Measurements from ENCODE around the gene ACBD4. TPM values are rescaled to one million over a fixed set of nuclear protein-coding genes. Genes with fewer than 3 reads are reported as not detected.

The ACBD4 gene
- total and polyA plus RNA-seq, 2 of the 13 experiments (the other 11 are each of a cell fraction or from before 2014, with no cell fraction given): 16.1 to 26.9 TPM

- TF ChIP-seq NFAT5 (CRISPR knock-in tag; IDR thresholded peaks at IDR 0.05) (no peak), ZNF784 (CRISPR knock-in tag; IDR thresholded peaks at IDR 0.05; ENCODE audit: borderline replicate concordance) (no peak), SIX1 (CRISPR knock-in tag; IDR thresholded peaks at IDR 0.05; ENCODE audit: borderline replicate concordance) (0 out of 2 replicates have a peak, but pooled peaks have one; percentile 22), ZNF552 (CRISPR knock-in tag; IDR thresholded peaks at IDR 0.05; ENCODE audit: borderline replicate concordance) (no peak), ZNF292 (CRISPR knock-in tag; IDR thresholded peaks at IDR 0.05; ENCODE audit: borderline replicate concordance, low read depth) (peak; percentile 84; the same call in 1 of the 2 replicates), IKZF4 (CRISPR knock-in tag; IDR thresholded peaks at IDR 0.05; ENCODE audit: borderline replicate concordance, low read depth, not compliant biosample characterization) (no peak), ATF1 (CRISPR knock-in tag; IDR thresholded peaks at IDR 0.05) (no peak), ZNF282 (IDR thresholded peaks at IDR 0.05; ENCODE audit: partially characterized antibody) (no peak), STAG1 (CRISPR knock-in tag; IDR thresholded peaks at IDR 0.05) (no peak; the same call in 1 of the 2 replicates), MIER3 (CRISPR knock-in tag; IDR thresholded peaks at IDR 0.05; ENCODE audit: borderline replicate concordance) (no peak), ATF7-NPFF (CRISPR knock-in tag; IDR thresholded peaks at IDR 0.05; ENCODE audit: low read depth) (no peak), ZNF501 (CRISPR knock-in tag; IDR thresholded peaks at IDR 0.05) (peak; percentile 88), PHF21A (CRISPR knock-in tag; IDR thresholded peaks at IDR 0.05) (peak; percentile 95), SIN3B (IDR thresholded peaks at IDR 0.05; ENCODE audit: low read length) (no peak), POLR2A (IDR thresholded peaks at IDR 0.05; ENCODE audit: insufficient read depth in 1 of 2, low read depth in 2 of 2, low read length in 2 of 2) (no peak), ZNF512 (CRISPR knock-in tag; IDR thresholded peaks at IDR 0.05) (no peak), ZNF354B (CRISPR knock-in tag; IDR thresholded peaks at IDR 0.05) (no peak), HDAC6 (IDR thresholded peaks at IDR 0.05; ENCODE audit: low read depth, low read length) (no peak), NCOA5 (CRISPR knock-in tag; IDR thresholded peaks at IDR 0.05) (no peak), SATB2 (CRISPR knock-in tag; IDR thresholded peaks at IDR 0.05) (no peak), POGZ (CRISPR knock-in tag; IDR thresholded peaks at IDR 0.05) (no peak), FOXA1 (IDR thresholded peaks at IDR 0.05) (no peak), FOXA1 (CRISPR knock-in tag; IDR thresholded peaks at IDR 0.05) (peak; percentile 79), POLR2AphosphoS2 (IDR thresholded peaks at IDR 0.05; ENCODE audit: low read depth, low read length) (no peak)
These were observed 33.3 kb upstream of the ACBD4 start (continued) for GRCh38 chr17:45101883-45102811.
